Urothelium cell line (cell line): Measurements from ENCODE around the gene FMN1.

Source experiments
- DNase-seq: peaks from one replicate; pipeline ENCODE4 v3.0.0; 2011; ENCODE audit warnings: low spot score, mixed read lengths
- FAIRE-seq: peaks from 2 replicates; lab custom pipeline; 2011; peaks lifted over from hg19 to GRCh38; lab: Jason Lieb, UNC

The FMN1 gene

DNA sequence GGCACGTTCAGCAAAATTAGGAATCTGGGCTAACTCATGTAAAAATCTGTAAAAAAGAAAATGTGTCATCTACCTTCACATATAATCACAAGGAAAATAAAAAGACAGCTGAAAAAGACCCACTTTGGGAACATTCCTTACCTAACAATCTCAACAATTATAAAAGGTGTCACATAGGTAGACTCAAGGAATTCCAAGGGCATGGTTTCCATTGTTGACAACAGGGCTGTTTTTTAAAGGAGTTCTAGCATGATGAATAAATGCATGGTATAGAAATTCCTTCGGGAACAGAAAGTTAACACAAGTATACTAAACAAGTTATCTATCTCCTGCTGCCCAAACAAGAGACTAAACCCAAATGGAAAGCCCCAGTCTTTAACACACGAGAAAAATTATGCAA is 292.5 kb downstream of the FMN1 start:
- no peak for FAIRE-seq
- no peak for DNase-seq

DNA sequence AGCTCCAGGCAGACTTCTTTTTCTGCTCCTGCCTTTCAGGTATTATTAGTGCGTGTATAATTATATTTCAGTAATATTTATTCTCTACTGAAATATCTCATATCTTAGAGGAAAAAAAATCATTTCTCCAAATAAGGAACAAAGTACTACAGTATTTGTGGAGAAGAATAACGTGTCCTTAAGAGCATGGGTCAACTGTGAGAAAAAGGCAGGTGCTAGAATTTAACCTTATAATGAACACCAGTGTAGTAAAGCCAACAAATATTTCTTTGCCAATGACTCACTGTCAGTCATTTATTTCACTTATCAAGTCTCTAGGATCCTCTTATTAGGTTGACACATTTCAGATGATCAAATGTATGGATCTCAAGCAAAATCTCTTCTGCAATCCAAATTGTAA is 293.3 kb downstream of the FMN1 start:
- FAIRE-seq (no peak), DNase-seq (no peak)

DNA sequence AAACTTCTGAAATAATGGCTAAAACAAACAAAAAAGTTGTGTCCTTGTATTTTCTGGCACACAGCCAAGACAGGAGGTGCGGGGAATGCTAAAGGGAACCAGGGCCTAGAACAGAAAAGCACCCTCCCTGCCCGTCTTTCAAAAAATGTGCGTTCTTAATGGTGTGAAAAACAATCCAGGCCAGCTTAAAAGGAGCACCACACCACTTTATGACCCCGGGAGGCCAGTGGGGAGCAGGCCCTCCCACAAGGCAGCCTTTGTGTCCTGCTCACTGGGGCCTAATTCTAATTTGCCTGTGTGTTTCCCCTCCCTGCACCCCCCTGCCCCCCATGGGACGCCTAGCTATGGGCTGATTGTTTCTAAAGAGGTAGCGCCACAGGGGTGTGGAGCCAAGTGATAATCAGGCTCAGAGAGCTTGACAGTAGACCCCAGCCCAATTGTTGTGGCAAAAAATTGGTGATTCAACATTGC is 295.4 kb downstream of the FMN1 start:
- FAIRE-seq (no peak), DNase-seq (no peak)

DNA sequence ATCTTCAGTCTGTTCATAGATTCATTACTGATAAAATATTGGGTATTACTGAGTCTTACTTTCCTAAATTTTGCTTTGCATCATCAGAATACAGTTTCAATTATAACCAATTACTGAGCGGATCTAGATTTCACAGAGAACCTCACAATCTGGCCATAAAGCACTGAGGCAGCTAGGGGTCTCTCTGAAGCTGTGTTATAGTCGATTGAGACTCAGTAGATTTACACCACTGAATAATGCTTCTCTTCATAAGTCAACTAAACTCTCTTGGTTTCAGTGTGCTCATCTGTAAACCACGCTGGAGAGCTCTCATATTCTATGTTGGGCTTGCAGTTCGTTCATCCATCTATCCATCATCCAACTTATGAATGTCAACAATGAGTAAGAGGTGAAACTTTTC is 296.1 kb downstream of the FMN1 start:
- FAIRE-seq, result no peak
- DNase-seq, result no peak

DNA sequence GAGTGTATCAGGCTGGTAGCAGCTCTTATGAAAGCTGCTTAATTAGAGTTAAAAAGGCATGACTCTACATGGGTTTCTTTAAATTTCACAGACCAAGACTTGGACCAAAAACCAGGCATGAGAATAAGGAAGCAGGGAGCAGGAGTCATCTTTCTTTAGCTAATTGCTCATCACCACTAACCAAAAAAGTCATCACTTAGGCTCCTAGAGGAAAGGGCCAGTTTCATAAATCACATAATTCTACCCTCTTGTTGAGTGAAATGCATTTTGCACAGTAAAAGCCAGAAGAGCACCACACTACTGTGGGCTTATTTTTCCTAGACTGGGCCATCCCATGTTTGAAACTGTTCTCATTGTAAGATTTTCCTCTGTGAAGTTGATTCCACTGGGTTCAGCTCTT is 301.1 kb downstream of the FMN1 start:
- FAIRE-seq, result no peak

DNA sequence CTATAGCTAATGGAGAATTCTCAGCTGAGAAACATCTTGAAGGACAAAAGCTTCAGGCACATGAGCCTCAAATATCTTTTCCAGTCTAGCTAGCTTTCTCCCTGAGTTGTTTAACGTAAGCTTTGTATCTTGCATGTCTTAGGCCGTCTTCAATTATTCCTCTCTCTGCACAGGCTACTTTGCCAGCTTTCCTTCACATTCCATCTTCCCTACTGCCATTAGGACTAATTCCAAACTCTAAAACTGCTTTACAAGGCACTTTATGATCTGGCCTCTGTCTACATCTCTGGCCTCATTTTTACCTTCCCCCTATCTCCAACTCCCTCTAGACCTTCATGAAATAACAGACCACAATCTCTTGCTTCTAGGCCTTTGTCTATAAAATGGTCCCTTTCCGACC is 305.3 kb downstream of the FMN1 start:
- no peak for DNase-seq
- FAIRE-seq, result no peak

More for the DNA sequence above, 301.1 kb downstream of the FMN1 start:
- no peak for DNase-seq

DNA sequence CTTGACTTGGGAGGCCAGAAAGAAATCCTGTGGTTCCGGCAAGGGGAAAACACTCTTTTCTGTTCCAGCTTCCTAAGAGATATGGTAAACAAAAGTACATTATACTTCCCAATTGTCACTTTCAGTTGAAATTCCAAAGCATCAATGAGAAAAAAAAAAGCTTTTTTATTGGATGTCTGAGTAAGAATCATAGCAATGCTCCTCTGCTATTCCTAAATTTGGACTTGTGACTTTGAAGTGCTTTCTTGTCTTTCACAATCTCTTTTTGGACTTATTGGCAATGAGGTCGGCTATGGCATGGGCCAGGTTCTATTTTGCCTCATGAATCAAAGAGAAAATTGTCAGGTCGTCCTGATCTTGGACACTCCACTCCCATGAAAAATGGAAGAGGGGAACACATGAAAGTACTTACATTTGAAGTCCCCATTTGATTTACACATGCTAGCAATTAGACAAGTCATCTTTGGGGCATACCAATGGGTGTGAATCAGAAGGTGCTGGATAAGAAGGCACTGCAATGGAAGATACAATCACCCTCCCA is 306.2 kb downstream of the FMN1 start:
- FAIRE-seq, result no peak

DNA sequence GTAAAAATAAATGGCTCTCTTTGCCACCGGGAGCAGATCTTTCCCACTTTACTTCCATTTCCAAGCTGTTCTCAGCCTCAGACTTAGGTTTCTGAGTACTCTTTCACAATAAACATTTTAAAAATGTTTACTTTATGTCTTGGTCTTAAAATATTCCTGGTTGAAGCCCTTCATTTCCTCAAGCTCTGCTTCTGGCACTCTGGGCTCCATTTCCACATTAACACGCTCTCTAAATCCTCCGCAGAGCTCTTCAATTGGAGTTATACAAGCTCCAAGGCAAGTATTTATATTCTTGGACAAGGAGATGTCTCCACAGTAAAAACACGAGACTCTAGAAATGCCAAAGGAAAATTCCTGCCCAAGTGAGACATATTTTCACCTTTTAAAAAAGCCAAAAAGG is 307.4 kb downstream of the FMN1 start:
- no peak for DNase-seq
- FAIRE-seq, result no peak

More for the DNA sequence above, 306.2 kb downstream of the FMN1 start:
- no peak for DNase-seq

DNA sequence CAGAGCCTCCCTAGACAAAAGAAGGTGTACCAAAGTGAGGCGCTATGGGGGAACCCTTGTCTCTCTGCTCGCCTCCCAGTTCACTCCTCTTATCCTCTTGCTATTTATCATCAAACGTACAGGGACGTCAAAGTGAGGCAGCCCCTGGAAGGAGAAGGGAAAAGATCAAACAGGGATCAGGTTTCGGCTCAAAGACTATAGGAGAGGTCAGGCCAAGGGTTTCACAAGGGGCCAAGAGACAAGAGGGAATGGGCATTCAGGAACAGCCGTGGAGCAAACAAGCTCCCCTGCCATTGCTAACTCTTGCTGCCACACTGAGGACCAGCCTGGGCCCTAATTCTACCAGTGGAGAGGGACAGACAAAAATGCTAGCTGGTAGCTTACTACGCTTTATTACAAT is 308.1 kb downstream of the FMN1 start:
- DNase-seq (no peak), FAIRE-seq (no peak)

DNA sequence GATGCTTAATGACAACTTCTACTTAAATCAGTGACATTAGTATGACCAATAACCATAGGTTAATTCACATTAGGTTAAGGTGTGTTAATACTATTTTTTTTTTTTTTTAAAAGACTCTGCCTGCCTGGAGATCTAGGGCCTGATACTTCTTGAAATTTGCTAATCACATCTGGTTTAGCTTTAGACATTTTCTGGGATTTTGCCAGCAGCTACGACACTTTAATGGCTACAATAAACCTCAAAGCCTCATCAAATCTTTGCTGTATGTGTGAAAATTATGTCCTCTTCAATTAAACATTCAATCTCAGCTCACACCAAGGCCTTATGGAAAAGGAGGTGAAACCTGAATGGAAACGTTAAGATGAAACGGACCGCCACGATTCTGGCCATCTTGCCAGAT is 308.8 kb downstream of the FMN1 start:
- FAIRE-seq (no peak), DNase-seq (no peak)

DNA sequence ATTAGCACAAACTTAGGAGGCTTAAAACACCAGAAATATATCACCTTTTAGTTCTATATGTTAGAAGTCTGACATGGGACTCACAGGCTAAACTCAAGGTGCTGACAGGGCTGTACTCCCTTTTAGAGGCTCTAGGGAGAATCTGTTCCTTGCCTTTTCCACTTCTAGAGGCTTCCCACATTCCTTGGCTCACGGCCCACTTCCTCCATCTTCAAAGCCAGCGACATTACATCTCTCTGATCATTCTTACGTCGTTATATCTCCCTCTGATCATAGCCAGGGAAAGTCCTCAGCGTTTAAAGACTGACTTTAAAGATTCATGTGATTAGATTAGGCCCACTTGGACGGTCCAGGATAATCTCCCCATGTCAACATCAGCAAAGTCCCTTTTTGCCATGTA is 310.4 kb downstream of the FMN1 start:
- FAIRE-seq, result no peak
- no peak for DNase-seq

DNA sequence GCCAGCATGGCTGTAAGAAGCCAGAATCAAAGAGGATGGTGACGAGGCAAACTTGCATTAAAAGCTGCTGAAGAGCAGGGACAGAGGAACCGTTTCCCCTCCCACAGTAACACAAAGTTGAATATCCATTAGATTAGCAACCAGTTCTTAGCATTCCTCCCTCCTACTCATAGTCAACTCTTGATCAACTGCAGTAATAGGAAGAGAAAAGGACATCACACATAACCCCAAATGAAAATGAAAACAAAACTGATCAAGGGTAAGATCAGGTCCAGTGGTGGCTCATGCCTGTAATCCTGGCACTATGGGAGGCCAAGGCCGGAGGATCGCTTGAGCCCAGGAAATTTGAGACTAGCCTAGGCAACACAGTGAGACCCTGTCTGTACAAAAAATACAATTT is 311.6 kb downstream of the FMN1 start:
- DNase-seq, result no peak
- FAIRE-seq, result no peak

DNA sequence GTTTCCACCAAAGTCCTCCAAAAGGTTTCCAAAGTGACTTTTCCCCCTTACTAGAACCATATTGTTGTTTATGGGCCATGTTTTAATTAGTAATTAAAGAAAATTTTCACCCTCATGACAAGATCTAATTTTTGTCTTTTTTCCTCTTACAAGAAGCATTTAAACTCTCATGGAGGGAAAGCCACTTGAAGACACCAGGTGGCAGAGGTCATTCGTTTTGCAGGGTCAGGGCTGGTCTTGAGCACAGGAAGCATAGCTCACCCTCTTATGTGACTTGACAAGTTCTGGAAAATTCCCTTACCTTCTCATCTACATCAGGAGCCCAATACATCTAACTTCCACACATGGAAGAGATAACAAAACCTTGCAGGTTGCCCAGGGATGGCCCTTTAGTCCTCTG is 313.0 kb downstream of the FMN1 start:
- DNase-seq (no peak), FAIRE-seq (no peak)

DNA sequence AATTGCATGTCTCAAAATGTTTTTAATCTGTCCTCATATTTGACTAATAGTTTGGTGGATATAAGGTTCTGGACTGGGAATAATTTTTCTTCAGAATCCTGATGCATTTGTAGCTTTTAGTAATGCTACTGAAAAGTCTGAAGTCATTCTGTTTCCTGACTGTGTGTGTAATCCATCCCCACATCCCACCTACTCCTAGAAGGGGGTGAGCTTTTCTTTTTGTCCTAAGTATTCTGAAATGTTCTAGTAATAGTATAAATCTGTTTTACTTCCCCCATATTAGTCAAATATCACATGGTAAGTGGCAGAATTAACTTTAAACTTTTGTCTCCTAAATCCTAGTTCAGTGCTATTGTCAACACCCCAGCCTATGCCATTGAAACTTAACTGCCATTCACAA is 313.9 kb downstream of the FMN1 start:
- no peak for FAIRE-seq
- no peak for DNase-seq

DNA sequence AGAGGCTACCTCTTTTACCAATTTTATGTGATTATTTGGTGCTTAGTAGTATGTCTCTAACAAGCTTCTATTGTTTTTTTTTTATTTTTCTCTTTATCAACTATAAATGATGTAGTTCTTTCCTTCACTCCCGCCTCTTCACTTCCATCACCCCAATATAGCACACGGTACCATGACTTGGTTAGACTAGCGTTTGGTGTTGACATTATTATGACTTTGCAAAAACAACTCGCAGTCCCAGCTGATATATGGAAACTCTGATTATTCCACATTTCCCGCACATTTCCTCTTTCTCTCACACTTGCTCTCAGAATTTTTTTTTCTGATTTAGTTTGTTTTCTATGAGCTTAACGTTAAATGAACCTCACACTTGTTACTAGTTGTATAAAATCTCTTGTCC is 314.5 kb downstream of the FMN1 start:
- no peak for FAIRE-seq
- DNase-seq, result no peak

DNA sequence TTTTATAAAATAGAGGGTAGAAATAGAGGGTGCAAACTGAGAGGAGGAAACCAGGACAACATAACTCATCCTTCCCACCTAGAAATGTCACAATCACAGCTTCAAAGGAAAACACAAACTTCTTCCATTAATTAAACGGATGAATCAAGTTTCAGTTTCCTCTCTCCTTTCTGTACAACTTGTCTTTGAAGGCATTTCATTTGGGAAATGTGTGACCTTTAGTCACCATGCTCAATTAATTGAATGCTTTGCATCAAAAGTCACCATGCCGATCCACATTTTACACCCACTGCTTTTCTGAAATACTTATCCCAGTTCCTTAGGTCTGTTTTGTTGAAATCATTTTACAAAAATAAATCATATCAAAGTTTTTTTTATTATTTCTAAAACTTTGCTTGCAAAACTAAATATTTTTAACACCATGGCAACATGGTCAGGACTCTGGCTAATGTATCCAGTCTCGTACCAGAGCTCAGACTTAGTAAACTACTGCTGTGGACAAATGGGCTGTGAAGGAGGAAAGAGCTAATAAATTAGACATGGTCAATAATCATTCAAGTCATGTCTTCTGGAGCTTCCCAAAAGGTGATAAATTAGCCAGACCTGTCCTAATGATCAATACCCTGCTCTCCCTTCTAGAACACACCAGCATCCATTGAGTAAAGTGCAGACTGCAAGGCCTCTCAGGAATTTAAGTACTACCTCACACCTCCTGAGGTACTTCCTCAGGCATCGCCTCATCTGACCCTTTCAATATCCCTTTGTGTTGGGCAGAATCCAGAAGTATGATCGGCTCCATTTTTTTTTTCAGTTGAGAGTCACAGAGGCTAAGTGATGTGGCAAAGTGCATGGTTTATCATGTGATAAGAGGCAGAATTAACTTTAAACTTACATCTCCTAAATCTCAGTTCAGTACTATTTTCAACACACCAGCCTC is 315.4 kb downstream of the FMN1 start:
- DNase-seq (no peak), FAIRE-seq (no peak)

DNA sequence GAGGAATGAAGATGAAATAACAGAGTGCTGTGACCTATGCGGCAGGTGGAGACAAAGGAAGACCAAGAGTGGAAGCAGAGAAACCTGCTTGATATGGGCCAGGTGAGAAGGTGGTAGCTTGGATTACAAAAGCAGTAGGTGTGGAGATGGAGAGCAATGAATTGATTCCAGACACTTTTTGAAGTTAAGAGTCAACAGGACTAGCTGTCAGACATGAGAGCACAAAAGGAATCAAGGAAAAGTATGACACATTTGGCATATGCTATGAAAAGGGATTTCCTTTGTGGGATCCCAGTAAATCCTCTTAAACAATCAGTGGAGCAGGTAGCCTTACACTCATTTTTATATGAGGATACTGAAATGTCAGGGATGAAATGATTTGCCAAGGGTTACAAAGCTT is 316.2 kb downstream of the FMN1 start:
- FAIRE-seq (no peak), DNase-seq (no peak)

DNA sequence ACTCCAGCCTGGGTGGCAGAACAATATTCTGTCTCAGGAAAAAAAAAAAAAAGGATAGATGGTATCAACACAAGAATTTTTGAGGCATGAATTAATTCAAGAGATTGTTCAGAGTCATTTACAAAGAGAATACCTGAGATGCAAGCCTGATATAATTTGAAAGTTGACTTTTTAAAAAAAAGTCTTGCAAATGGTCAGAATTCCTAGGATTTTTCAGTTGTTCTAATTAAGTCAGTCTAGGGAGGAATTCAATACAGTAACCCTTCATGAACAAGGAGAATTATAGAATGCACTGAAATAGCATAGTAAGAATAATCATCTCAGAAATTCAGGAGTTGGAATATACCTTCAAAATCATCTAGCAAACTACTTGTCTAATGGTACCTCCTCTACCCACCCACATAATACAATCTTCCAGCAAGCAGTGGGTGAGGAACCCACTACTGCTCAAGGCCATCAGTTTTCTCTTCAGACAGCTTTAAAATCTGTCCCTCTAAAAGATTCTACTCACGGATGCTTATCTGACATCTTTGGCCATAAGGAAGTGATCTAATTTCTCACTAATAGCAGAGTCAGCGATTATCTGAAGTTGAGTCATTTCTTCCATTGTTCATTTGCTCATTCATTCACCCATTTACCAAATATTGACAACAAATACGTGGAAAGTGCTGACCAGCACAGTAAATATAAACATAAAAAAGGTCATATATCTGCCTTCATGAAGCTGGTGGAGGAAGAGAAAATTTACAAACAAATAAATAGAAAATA is 317.1 kb downstream of the FMN1 start:
- FAIRE-seq (no peak), DNase-seq (no peak)

DNA sequence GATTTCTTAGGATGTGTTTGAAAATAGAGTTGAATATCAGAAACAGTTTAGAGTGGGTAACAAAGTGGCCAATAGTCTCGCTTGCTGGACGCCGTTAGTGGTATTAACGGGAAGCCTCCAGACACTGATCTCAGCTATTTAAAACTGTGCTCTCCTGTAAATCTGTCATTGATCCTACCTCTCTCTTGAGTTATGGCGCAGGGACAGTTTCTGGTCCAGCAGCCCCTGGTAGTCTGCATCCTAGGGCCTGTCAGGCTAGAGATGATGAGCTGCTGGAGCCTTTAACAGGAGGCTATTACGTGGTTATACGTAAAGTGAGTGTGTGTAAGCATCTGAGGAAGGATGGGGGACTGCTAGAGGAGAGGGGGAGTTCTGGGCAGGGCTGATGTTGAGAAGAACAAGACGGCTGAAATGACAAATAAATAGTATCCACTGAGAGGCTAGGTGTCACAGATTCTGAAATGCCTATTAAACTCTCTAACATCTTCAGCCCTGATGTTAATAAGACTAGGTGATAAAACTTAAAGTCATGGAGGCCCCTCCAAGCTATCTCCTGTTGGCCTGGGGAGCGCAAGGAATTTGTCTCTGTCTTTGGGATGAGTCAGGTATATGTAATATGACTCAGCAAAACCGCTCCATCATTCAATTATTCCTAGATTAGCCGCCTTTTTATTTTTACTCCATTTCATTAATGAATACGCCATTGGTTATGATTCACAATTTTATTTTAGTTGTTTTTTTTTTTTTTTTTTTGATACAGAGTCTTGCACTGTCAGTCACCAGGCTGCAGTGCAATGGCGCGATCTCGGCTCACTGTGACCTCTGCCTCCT is 321.0 kb downstream of the FMN1 start:
- DNase-seq, result no peak
- FAIRE-seq, result no peak

DNA sequence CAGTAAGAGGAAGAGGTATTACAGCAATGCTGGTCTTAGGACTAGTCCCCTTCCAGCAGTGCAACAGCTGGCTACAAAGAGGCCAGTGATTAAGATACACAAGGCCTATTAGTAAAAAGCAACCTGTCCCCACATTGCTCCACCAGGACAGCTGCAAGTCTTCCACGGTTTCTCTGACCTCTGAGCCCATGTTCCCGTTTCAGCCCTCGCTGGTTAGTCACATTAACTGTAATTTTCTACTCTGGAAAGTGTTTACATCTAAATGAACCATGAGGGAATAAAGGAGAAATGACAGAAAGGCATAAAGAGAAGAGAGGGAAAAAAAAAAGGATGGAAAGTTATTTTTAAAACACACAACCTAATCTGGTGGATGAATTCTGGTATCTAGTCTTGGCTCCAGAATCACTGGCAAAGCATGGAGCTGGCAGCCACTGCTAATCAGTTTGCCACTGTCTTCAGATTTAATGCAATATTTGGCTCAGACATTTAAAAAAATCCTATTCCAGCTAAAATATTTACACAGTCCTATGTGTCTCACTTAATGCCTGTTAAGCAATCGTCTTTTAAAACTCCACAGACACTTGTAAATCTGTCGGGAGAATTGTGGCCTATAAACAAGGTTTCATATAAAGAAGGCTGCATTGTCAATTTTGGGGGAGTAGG is 321.8 kb downstream of the FMN1 start:
- no peak for DNase-seq
- FAIRE-seq, result no peak
